Medulla oblongata (tissue), 1 donor: Measurements from ENCODE around the gene COQ8A.
A peak's percentile ranks its signal among the peaks of the same experiment; 100 is the strongest.

Experiments
- DNase-seq: peaks from one replicate; pipeline ENCODE4 v3.0.0-alpha.2; 2015; ENCODE audit errors: extremely low spot score

The COQ8A gene

GRCh38 chr1:226973371-226973897 is 33.3 kb downstream of the COQ8A start:
- no peak for DNase-seq

- DNase-seq, result no peak
These were observed 33.9 kb downstream of the COQ8A start for GRCh38 chr1:226973898-226974543.

GRCh38 chr1:226974544-226975258 is 34.6 kb downstream of the COQ8A start:
- DNase-seq, result no peak

GRCh38 chr1:226975259-226976250 is 35.5 kb downstream of the COQ8A start:
- DNase-seq, result peak; percentile 93

GRCh38 chr1:226976276-226976977 is 36.3 kb downstream of the COQ8A start:
- no peak for DNase-seq

- DNase-seq, result no peak
These were observed 37.0 kb downstream of the COQ8A start for GRCh38 chr1:226976978-226977642.

- DNase-seq, result no peak
These were observed 37.7 kb downstream of the COQ8A start for GRCh38 chr1:226977643-226978431.

GRCh38 chr1:226978432-226979114 is 38.5 kb downstream of the COQ8A start:
- no peak for DNase-seq

GRCh38 chr1:226979115-226979516 is 39.0 kb downstream of the COQ8A start:
- no peak for DNase-seq

- DNase-seq, result peak; percentile 83
These were observed 39.5 kb downstream of the COQ8A start for GRCh38 chr1:226979517-226980121.

- no peak for DNase-seq
These were observed 40.0 kb downstream of the COQ8A start for GRCh38 chr1:226980122-226980560.

- no peak for DNase-seq
These were observed 40.7 kb downstream of the COQ8A start for GRCh38 chr1:226980565-226981385.

- no peak for DNase-seq
These were observed 41.3 kb downstream of the COQ8A start for GRCh38 chr1:226981386-226981817.

- DNase-seq, result no peak
These were observed 41.7 kb downstream of the COQ8A start for GRCh38 chr1:226981838-226982237.

GRCh38 chr1:226982451-226983177 is 42.5 kb downstream of the COQ8A start:
- DNase-seq, result no peak

GRCh38 chr1:226983247-226983991 is 43.3 kb downstream of the COQ8A start:
- DNase-seq, result no peak

- DNase-seq, result no peak
These were observed 43.9 kb downstream of the COQ8A start for GRCh38 chr1:226983992-226984364.
